NCI-H1092 (cell line): Measurements from ENCODE around the gene LILRB2.
"Not testable (repeated sequence)": the region's sequence is repeated elsewhere in the genome, so short reads cannot be mapped to it uniquely, and the experiment has no call there.

Source experiments
- DNase-seq: peaks from one replicate; lab custom pipeline; 2025; lab: John Stamatoyannopoulos, UW

Gene LILRB2

DNA sequence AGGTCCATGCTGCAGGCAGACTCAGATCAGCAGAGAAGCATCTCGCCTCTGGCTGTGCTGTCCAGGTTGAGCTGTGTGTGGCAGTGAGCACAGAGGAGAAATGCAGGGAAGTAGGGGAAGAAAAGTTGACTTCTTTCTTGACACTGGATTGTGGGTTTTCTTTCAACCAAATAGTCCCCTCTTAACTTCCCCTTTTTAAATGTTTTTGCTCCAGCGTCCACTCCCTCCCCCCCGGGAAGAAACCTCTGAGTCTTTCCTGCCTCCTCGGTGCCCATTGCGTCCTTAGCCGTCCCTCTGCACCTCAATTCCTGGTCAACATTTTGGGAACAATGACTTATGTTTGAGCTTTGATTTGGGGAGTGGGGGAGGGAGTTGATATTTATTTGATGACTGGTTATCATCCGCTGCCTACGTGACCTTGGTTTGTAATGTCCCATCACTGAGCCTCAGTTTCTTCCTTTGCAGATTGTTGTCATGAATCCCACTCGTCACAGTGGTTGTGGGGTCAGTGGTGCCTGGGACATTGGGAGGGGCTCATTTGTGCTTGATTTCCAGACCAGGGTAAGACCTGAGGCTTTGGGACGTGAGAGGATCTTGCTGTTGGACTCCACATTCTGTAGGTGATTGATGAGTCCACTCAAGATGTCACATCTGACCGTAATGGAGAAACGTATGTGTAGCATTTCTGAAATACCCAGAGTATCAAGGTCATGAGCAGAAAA lies at the start of gene LILRB2:
LILRB2 (minus strand) TSS at position 104 of the 722 bp plus-strand sequence. CDS start 614 bp downstream, outside the sequence.
- no peak for DNase-seq

DNA sequence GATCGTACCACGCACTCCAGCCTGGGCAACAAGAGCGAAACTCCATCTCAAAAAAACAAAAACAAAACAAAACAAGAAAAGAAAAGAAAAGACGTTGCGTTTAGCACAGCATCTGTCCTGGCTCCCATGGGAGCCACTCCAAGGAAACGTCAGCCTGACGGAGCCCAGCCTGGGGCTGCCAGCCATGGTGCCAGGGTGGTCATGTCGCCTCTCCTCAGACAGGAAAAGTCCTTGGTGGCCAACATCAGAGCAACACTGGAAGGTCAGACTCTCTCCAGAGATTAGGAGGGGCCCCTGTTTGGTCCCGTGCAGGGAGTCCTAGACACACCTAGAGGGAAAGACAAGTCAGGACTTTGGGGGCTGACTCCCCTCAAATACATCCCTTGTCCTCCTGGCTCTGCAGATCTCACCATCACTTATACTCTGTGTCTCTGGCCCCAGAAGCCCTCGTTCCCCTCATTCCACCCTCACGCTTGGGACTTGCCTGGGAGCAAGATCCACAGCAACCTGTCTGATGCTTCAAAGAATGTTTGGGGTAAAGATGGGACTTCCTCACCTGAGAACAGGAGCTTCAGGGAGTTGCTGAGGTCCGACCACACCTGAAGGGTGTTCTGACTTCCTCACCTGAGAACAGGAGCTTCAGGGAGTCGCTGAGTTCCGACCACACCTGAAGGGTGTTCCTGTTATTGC lies 48.7 kb upstream of the LILRB2 start:
- DNase-seq: no peak

DNA sequence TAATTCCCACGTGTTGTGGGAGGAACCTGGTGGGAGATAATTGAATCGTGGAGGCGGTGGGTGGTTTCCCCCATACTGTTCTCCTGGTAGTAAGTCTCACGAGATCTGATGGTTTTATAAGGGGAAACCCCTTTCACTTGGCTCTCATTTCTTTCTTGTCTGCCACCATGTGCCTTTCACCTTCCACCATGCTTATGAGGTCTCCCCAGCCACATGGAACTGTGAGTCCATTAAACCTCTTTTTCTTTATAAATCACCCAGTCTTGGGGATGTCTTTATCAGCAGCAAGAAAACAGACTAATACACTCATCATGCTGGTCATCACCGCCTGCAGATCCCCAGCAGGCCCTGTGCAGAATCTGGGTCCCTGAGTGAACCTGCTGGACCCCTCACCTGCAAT lies 47.9 kb upstream of the LILRB2 start:
- not testable (repeated sequence) for DNase-seq

DNA sequence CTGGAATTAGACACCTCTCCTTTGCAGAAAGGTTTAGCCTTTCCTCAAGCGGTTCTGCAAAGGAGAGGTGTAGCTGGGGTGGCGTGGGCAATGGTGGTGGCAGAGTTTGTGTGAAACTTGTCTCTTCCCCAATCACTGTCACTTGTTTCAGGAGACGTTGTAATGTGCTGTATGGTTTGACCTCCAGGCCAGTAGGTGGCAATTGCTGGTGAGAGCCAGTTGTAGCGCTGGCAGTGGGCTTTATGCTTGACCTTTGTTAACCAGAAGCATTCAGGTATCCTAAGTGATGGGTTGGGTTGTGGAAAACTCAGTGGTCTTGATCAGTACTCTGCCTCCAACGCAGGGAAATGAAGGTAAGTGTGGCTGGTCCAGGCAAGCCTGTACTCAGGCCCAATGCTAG lies 44.7 kb upstream of the LILRB2 start:
- DNase-seq: no peak

DNA sequence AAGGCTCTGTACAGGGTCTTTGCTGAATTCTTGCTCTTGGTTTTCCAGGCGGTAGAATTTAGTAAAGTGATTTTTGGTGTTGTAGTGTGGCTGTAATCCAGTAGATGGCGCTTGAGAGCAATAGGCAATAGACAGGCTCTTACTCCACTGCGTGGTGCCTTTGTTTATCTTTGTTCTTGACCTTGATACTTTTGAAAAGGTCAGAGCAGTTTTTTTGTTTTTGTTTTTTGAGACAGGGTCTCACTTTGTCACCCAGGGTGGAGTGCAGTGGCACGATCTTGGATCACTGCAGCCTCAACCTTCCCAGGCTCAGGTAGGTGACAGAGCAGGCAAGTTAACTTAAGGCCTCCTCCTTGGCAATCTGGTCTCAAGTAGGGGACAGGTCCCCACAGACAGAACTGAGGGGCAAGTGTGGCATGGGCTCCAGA lies 44.3 kb upstream of the LILRB2 start:
- peak; percentile 2 for DNase-seq

DNA sequence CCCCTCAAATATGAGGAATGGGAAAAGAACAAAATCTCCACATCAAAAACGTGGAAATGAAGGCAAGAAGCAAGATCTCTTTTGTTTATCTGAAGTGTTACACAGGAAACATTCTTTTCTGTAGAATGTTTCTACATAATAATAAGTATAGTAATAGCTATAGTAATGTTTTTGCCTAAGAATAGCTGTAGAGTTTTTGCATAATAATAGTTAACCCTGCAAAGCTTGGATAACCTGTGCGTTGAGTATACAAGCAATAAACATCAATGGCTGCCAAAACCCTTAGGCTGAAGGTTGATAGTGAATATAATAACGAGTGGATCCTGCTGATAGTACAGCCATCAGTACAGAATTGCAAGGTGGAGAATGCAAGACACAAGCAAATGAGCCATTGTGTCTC lies 43.2 kb upstream of the LILRB2 start:
- no peak for DNase-seq

DNA sequence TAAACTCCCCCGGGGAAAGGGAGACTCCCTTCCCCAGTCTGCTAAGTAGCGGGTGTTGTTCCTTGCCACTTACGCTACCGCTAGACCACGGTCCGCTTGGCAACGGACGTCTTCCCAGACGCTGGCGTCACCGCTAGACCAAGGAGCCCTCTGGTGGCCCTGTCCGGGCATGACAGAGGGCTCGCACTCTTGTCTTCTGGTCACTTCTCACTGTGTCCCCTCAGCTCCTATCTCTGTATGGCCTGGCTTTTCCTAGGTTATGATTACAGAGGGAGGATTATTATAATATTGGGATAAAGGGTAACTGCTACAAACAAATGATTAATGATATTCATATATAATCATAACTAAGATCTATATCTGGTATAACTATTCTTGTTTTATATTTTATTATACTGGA lies 42.0 kb upstream of the LILRB2 start:
- not testable (repeated sequence) for DNase-seq

DNA sequence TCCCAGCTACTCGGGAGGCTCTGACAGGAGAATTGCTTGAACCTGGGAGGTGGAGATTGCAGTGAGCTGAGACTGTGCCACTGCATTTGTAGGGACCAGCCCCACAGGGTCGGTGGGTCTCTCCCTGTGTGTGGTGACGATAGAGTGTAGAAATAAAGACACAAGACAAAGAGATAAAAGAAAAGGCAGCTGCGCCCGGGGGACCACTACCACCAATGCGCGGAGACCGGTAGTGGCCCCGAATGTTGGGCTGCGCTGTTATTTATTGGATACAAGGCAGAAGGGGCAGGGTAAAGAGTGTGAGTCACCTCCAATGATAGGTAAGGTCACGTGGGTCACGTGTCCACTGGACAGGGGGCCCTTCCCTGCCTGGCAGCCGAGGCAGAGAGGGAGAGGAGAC lies 41.4 kb upstream of the LILRB2 start:
- not testable (repeated sequence) for DNase-seq

DNA sequence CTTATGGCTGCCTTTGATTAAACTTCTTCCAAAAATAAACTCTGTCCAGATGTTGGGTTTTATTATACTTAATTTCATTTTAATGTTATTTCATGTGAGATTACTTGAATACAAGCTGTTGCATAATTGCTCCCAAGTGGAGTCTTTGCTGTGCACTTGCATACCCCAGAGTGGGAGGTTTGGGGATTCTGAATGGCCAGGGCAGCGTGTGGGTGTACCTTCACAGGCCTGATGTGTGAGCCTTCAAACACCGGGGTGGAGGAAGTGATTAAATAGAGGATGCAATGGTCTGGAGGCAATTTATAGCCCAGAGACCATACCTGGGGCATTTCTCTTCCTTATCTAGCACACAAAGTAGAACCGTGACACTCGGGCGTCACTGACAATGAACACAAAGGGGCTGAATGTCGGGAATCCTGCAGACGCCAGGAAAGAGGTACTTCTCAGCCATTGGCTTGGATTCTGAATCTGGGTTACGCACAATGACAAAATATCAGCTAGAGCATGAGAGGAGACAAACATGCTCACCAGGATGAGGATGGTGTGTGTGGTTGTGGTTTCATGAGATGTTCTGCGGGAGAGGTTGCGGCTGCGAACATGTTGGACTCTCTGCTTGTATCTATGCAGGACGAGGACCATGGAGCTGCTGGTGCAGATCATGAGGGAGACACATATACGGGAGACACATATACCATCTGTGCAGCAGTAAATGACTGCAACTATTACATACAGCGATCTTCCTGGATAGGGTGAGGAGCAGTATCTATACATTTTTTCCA lies 39.2 kb upstream of the LILRB2 start:
- no peak for DNase-seq

DNA sequence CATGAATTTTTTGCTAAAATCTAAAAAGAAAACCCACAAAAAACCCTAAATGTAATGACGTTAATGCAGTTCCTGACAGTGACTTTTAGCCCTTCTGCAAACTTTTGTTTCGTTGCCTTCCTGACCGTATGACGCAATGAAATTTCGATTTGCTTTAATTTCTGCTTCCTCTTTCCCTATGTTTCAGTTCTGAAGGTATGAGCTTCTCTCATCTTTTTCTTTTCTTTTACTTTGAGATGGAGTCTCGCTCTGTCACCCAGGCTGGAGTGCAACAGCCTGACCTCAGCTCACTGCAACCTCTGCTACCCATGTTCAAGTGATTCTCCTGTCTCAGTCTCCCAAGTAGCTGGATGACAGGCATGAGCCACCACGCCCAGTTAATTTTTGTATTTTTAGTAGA lies 38.1 kb upstream of the LILRB2 start:
- DNase-seq: no peak

DNA sequence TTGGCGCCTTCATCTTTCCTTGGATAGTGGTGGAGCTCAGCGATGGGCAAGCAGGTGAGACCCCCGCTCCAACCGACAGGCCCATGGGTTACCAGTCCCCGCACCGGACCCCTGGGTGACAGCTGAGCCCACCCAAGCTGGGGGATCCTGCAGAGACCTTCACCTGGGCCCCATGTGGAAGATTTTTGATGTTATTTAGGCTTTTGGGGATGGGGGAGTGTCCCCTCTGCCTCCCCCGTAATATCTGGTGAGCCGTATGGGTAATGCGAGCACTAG lies 37.0 kb upstream of the LILRB2 start:
- DNase-seq: no peak

DNA sequence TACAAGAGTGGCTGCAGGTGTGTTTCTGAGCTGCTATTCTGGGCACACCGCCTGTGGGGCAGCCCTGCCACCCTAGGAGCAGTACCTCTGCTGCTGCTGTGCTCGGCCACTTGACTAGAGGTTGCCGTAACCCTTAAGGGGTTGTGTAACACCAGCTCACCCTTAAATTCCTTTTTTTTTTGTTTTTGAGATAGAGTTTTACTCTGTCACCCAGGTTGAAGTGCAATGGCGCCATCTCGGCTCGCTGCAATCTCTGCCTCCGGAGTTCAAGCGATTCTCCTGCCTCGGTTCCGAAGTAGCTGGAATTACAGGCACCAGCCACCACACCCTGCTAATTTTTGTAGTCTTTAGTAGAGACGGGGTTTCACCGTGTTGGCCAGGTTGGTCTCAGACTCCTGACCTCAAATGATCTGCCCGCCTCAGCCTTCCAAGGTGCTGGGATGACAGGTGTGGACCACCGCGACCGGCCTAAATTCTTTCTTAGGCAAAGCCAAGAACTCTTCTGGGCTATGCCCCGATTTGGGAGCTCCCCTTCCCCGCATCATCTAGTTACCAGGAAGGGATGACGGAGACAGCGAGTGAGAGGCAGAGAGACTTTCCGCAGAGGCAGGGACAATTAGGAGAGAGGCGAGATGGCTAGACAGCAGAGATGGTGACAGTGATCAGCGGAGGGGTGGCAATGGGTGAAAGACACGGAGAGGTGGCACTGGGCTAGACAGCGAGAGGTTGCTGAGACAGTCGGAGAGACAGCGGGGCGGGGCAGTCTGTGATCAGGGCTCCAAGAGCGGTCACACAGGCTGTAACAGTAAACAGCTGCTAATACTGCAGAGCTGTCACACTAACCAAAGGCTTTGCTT lies 36.4 kb upstream of the LILRB2 start:
- DNase-seq: no peak

DNA sequence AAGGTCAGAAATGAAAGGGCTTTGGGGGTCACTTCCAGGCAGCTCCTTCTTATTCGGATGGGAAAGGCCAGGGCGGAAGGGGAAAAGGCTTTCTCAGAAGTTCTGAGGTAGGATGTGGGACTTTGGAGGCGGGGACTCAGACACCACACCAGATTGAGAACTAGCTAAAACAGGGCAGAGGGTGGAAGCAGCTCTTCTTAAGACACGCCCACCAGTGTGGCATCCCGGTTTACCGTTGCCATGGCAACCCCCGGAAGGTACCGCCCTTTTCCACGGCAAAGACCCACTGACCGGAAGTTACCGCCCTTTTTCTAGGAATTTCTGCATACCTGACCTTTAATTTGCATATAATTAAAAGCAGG lies 35.8 kb upstream of the LILRB2 start:
- no peak for DNase-seq

DNA sequence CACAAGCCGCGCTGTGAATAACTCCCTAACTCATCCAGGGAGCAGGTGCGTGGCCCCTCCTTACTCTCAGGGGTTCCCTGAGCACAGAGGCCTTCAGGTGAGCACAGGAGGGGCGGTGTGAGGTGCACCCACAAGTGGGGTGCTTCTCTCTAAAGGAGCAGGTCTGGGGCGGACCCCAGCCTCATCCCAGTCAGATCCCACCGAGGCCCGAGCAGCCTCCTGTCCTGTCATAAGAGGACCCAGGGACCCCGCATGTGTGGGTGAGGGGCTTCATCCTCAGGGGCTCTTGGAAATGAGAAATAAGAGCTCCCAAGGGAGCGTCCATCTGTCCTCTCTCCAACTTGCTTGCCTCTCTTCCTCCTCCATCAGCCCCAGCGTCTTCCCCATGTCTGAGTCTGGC lies 35.0 kb upstream of the LILRB2 start:
- no peak for DNase-seq

DNA sequence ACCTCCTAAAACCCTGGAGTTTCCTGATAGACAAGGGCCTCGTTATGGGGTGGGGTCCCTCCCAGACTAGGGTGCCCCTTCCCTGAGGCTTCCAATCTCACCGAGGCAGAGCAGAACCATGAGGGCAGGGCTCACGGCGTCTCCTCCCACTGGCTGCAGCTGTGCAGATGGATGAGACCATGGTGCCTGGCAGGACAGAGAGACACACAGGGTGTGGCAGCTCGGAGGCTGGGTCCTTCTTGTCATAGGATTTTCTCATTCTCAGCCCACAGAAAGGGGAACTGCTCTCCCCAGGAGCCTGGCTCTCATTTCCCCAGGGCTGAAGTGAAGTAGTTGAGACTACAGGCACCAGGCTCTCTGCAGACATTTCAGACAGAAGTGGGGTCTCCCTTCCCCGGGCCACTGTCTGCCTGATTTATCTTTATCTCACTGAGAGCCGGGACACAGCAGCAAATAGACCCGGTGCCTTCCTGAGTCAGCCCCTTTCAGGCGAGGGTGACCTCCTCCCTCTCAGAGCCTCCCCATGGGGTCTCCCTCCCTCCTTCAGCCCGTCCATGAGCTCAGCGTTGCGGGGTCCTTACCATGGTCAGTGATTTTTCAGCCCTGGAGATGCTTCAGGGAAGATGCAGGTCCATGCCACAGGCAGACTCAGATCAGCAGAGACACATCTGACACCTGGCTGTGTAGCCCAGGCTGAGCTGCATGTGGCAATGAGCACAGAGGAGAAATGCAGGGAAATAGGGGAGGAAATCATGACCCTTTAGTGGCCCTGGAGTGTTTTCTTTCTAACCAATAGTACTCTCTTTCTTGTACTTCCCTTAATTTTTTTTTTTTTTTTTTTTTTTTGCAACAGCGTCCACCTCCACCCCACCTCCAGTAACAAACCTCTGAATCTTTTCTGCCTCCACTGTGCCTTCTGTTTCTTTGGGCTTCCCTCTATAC lies 31.8 kb upstream of the LILRB2 start, which contains the start of gene LILRA5:
LILRA5 (minus strand) TSS at position 731 of the 942 bp plus-strand sequence; CDS start at position 584, 147 bp downstream.
- DNase-seq: no peak

DNA sequence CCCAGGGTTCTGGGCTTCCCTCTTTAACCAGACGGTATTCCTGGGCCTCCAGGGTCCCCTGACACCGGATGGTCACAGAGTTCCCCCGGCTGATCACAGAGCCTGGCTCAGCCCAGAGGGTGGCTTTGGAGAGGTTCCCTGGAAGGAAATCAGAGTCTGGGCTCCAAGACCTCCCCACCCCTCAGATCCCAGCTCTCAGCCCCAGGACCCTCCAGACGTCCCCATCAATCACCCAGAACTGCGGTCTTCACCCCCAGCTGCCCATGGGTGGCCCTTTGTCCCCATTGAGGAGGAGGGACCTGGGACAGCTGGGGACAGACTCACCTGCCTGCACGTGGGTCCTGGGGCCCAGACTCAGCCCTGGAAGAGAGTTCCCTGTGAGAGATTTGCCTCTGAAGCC lies 31.1 kb upstream of the LILRB2 start:
- DNase-seq: no peak

DNA sequence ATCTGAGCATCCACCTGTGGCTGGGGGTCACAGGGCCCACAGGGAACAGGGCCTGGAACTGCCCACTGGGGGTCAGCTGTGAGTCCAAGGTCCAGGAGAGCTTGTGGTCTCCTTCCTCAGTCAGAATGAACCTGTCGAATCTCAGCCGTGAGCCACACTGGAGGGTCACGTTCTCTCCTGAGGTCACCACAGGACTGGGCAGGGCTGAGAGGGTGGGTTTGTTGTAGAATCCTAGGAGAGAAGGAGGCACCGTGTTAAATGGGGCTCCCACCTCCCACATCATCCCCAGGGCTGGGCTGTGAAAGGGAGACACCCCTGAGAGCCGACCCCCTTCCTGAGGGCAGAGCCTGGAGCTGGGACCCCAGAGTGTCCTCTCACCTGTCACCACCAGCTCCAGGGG lies 30.6 kb upstream of the LILRB2 start:
- no peak for DNase-seq

DNA sequence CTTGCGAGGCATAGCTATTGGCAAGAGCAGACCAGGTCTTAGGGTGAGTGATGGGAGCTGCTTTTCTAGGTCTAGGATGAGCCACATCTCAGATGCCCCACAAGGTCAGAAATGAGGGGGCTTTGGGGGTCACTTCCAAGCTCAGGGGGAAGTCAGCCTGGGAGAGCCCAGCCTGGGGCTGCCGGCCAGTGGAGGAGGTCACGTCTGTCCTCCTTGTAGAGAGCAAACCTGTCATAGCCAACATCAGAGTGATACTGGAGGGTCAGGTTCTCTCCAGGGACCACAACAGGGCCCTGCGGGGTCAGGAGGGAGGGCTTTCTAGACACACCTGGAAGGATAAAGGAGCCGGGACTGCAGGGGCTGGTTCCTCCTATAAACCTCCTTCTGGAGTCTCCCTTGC lies 29.6 kb upstream of the LILRB2 start:
- DNase-seq: no peak

DNA sequence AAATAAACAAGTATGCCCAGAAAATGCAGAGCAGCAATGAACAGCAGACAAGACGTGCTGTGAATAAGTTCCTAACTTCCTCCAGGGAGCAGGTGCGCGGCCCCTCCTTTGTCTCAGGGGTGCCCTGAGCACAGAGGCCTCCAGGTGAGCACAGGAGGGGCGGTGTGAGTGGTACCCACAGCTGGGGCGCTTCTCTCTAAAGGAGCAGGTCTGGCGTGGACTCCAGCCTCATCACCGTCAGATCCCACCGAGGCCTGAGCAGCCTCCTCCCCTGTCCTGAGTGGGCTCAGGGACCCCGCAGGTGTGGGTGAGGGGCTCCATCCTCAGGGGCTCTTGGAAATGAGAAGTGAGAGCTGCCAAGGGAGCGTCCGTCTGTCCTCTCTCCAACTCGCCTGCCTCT lies 28.9 kb upstream of the LILRB2 start:
- no peak for DNase-seq

DNA sequence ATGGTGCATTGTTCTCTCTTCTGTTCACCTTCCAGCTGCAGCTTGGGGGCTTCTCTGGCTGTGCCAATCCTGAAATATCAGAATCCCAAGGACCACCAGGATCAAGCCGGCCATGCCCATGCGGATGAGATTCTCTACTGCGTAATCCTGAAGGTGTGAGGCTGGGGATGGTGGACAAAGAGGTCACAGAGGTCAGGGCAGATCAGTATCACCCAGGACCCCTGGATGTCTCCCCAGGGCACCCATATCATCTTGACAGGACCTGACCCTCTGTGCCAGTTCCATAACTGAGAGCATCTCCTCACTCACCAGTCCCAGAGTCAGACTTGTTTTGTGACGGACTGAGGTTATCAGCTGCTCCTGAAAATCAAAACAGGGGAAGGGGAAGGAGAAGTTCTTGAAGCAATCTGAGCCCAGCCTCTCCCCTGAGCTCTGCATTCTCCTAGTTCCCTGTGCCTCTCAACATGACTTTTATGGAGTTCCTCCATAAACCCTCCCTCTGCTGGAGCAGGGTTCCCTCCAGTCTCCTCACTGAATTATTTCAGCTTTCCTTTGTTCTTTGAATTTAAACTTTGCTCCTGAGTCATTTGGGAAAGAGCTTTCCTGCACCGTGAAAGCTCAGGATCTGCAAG lies 26.6 kb upstream of the LILRB2 start:
- DNase-seq: no peak

DNA sequence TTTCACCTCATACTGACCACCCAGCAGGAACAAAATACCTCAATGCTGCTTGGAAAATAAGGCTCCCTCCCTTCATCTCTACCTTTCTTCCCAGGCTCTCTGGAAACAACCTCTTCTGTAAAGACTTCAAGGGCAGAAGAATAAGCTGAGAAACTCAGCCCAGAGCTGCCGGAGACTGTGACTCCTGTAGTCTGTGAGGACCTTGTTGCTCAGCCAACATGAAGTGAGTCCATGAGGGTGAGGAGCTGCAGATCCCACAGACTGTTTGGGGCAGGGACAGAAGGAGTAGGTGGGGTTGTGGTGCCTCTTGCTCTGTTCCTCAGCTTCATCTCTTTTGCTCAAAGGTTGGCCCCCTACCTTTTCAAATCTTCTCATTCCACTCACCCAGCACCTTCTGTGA lies 24.2 kb upstream of the LILRB2 start:
- no peak for DNase-seq
